SU-DHL-6 (cell line): ENCODE measurements around the gene KRTAP5-5.
"Not testable (repeated sequence)": the region's sequence is repeated elsewhere in the genome, so short reads cannot be mapped to it uniquely, and the experiment has no call there.

Source experiments
- H2AFZ ChIP-seq: fragments of 200-600 bp; sonication (generic); 2 replicates; pipeline ENCODE4 v1.6.1; 2014; ENCODE audit warnings: low read depth, mild to moderate bottlenecking, moderate library complexity, mixed read lengths, antibody characterized with exemption, low read length; ENCODE audit not compliant: severe bottlenecking
- H3F3A ChIP-seq: fragments of 200-600 bp; shearing (Covaris generic); 2 replicates; pipeline ENCODE4 v1.6.0; 2016; ENCODE audit warnings: antibody characterized with exemption, mild to moderate bottlenecking; ENCODE audit not compliant: insufficient read depth
- H3K27ac ChIP-seq: fragments of 200-600 bp; sonication (generic); 2 replicates; pipeline ENCODE4 v1.5.1; 2016; ENCODE audit warnings: low read depth, mild to moderate bottlenecking, low read length, moderate library complexity, mixed read lengths
- H3K27me3 ChIP-seq: fragments of 200-600 bp; sonication (generic), shearing (Covaris generic); 2 replicates; pipeline ENCODE4 v1.6.0; 2014; ENCODE audit warnings: mild to moderate bottlenecking, low read length
- H3K36me3 ChIP-seq: fragments of 200-600 bp; sonication (generic); 2 replicates; pipeline ENCODE4 v1.6.1; 2014; ENCODE audit warnings: mild to moderate bottlenecking, low read length, mixed read lengths
- H3K4me2 ChIP-seq: fragments of 300-600, 200-600 bp; shearing (Covaris generic), sonication (generic); 2 replicates; pipeline ENCODE4 v1.6.0; 2014; ENCODE audit warnings: low read length, low read depth, mild to moderate bottlenecking; ENCODE audit not compliant: poor library complexity, severe bottlenecking
- H3K4me3 ChIP-seq: fragments of 200-600 bp; sonication (generic); 2 replicates; pipeline ENCODE4 v1.5.1; 2014; ENCODE audit warnings: antibody characterized with exemption, low read length, mild to moderate bottlenecking, mixed read lengths; ENCODE audit not compliant: insufficient read depth, poor library complexity, severe bottlenecking
- H3K79me2 ChIP-seq: fragments of 200-600 bp; sonication (generic); 2 replicates; pipeline ENCODE4 v1.6.1; 2014; ENCODE audit warnings: mild to moderate bottlenecking, low read length, moderate library complexity; ENCODE audit not compliant: insufficient read depth
- H3K9ac ChIP-seq: fragments of 200-600 bp; sonication (generic); 2 replicates; pipeline ENCODE4 v1.7.0; 2014; ENCODE audit warnings: mild to moderate bottlenecking, low read length
- H3K9me2 ChIP-seq: fragments of 200-600 bp; sonication (generic); replicated peaks from 2 replicates; pipeline ENCODE4 v1.6.1; 2014; ENCODE audit warnings: low read length; ENCODE audit not compliant: insufficient read depth
- H3K9me3 ChIP-seq: fragments of 200-600 bp; sonication (generic); 2 replicates; pipeline ENCODE4 v1.6.1; 2014; ENCODE audit warnings: low read length, mixed read lengths; ENCODE audit not compliant: insufficient read depth
- H4K20me1 ChIP-seq: fragments of 200-600 bp; sonication (generic); 2 replicates; pipeline ENCODE4 v1.6.1; 2014; ENCODE audit warnings: low read depth, mild to moderate bottlenecking, antibody characterized with exemption, low read length, moderate library complexity, mixed read lengths
- EZH2phosphoT487 ChIP-seq: fragments of 200-600 bp; sonication (generic), shearing (Covaris generic); conservative IDR thresholded peaks from 2 replicates; pipeline ENCODE4 v1.6.1; 2018; ENCODE audit warnings: mild to moderate bottlenecking, antibody characterized with exemption, low read length, moderate library complexity, mixed read lengths
- TF ChIP-seq, protein P1 (sequence below): fragments of 200-600 bp; sonication (generic); IDR thresholded peaks from one replicate; pipeline ENCODE4 v1.5.1; 2017; ENCODE audit warnings: antibody characterized with exemption, mild to moderate bottlenecking, low read length, moderate library complexity; ENCODE audit not compliant: insufficient read depth, poor library complexity, severe bottlenecking

Gene KRTAP5-5

GRCh38 chr11:1645357-1645821, 15.8 kb downstream of the KRTAP5-5 start:
- no peaks in the 10 kb centered on the region for H3K36me3 ChIP-seq
- H3K79me2 ChIP-seq: no peaks in the 10 kb centered on the region
- no peaks in the 10 kb centered on the region for H3K9me3 ChIP-seq
- H3K9ac ChIP-seq: no peak overlapping the region
- TF ChIP-seq, protein P1, sequence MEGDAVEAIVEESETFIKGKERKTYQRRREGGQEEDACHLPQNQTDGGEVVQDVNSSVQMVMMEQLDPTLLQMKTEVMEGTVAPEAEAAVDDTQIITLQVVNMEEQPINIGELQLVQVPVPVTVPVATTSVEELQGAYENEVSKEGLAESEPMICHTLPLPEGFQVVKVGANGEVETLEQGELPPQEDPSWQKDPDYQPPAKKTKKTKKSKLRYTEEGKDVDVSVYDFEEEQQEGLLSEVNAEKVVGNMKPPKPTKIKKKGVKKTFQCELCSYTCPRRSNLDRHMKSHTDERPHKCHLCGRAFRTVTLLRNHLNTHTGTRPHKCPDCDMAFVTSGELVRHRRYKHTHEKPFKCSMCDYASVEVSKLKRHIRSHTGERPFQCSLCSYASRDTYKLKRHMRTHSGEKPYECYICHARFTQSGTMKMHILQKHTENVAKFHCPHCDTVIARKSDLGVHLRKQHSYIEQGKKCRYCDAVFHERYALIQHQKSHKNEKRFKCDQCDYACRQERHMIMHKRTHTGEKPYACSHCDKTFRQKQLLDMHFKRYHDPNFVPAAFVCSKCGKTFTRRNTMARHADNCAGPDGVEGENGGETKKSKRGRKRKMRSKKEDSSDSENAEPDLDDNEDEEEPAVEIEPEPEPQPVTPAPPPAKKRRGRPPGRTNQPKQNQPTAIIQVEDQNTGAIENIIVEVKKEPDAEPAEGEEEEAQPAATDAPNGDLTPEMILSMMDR: no peak
- no peak for TF ChIP-seq EZH2phosphoT487
- no peak overlapping the region for H3K4me3 ChIP-seq
- H3F3A ChIP-seq: no peaks in the 10 kb centered on the region
- H3K27me3 ChIP-seq: no peaks in the 10 kb centered on the region
- no peaks in the 10 kb centered on the region for H4K20me1 ChIP-seq
- H2AFZ ChIP-seq: no peak overlapping the region
- no peaks in the 10 kb centered on the region for H3K9me2 ChIP-seq
- H3K4me2 ChIP-seq: no peak overlapping the region
- H3K27ac ChIP-seq: no peak overlapping the region

GRCh38 chr11:1646540-1646939, 17.0 kb downstream of the KRTAP5-5 start:
- H2AFZ ChIP-seq, H3K9me3 ChIP-seq, H4K20me1 ChIP-seq, H3K9ac ChIP-seq, H3K4me2 ChIP-seq, H3K27ac ChIP-seq, H3K27me3 ChIP-seq, H3F3A ChIP-seq, H3K9me2 ChIP-seq, H3K4me3 ChIP-seq, H3K36me3 ChIP-seq, H3K79me2 ChIP-seq: not testable (repeated sequence)

GRCh38 chr11:1647901-1648652, 18.5 kb downstream of the KRTAP5-5 start:
- H3K79me2 ChIP-seq: no peaks in the 10 kb centered on the region
- no peak for TF ChIP-seq EZH2phosphoT487
- TF ChIP-seq, protein P1: no peak
- H3K9ac ChIP-seq: no peak overlapping the region
- no peaks in the 10 kb centered on the region for H3F3A ChIP-seq
- H3K36me3 ChIP-seq: no peaks in the 10 kb centered on the region
- no peak overlapping the region for H2AFZ ChIP-seq
- H4K20me1 ChIP-seq: no peaks in the 10 kb centered on the region
- H3K27me3 ChIP-seq: no peaks in the 10 kb centered on the region
- no peak overlapping the region for H3K4me2 ChIP-seq
- H3K27ac ChIP-seq: no peak overlapping the region
- H3K9me2 ChIP-seq: no peaks in the 10 kb centered on the region
- H3K9me3 ChIP-seq: no peaks in the 10 kb centered on the region
- H3K4me3 ChIP-seq: no peak overlapping the region

DNA sequence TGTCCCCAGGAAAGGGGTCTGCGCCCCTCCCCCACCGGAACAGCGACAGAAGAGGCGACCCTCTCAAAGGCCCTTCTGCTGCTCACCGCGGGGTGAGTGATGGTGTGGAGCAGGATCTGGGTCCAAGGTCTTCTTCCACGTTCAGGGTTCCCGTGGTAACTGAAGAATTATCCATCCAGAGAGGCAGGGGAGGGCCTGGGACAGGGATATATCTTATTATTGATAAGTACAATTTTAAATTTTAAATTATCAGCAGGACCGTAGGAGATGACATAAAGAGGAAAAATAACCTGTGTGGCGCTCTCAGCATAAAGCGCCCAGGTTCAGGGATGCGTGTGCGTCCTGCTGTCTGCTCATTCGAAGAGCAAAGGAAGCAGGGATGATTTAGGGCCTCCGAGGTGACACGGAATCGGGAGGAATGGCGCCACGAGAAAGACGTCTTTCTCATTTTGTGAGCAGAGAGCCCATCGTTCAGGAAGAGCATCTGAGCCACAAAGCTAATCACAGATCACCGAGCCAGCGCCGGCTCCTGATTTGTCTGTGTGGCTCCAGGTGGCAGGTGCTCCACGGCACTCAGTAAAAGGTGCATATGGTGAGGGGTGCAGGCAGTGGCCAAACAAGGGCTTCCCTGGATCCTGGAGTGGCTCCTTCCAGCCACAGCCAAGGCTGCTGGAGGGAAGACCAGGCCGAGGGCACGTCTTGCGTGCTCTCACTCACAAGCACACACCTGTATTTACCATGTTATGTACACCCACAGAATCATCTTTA, 19.3 kb downstream of the KRTAP5-5 start:
- H3K79me2 ChIP-seq: no peaks in the 10 kb centered on the region
- H3K4me2 ChIP-seq: no peak overlapping the region

More for the DNA sequence above, 19.3 kb downstream of the KRTAP5-5 start:
- no peak for TF ChIP-seq EZH2phosphoT487
- Histone ChIP-seq H3K4me3 (no peak overlapping the region), H3F3A (no peaks in the 10 kb centered on the region), H4K20me1 (no peaks in the 10 kb centered on the region), H3K27ac (no peak overlapping the region), H2AFZ (no peak overlapping the region), H3K9me2 (no peaks in the 10 kb centered on the region), H3K27me3 (no peaks in the 10 kb centered on the region), H3K9me3 (no peaks in the 10 kb centered on the region), H3K9ac (no peak overlapping the region), H3K36me3 (no peaks in the 10 kb centered on the region)
